Coronary artery (tissue), 2 donors: Measurements from ENCODE around the gene KRT17.
A peak's percentile ranks its signal among the peaks of the same experiment; 100 is the strongest.
"Not testable (repeated sequence)": the region's sequence is repeated elsewhere in the genome, so short reads cannot be mapped to it uniquely, and the experiment has no call there.

Experiments used
- DNase-seq: peaks from one replicate; pipeline ENCODE4 v3.0.0-alpha.2; 2017; ENCODE audit warnings: low spot score
- H3K27ac ChIP-seq, 2 donors: fragments of 200-600 bp; sonication (generic); one replicate each; pipeline ENCODE4 v1.5.1; 2016 to 2019
- H3K4me3 ChIP-seq: fragments of 200-600 bp; sonication (generic); 2 replicates; pipeline ENCODE4 v1.5.1; 2016; ENCODE audit warnings: mild to moderate bottlenecking, moderate library complexity
- CTCF ChIP-seq: fragments of 200-600 bp; sonication (generic); IDR thresholded peaks from one replicate; pipeline ENCODE4 v1.5.1; 2019; ENCODE audit warnings: antibody characterized with exemption

The KRT17 gene

GRCh38 chr17:41647940-41648410, 23.6 kb upstream of the KRT17 start:
- TF ChIP-seq CTCF = peak; percentile 85
- Histone ChIP-seq H3K4me3 (peak overlapping the region; percentile 64), H3K27ac (peak overlapping the region in 1 of 2 donors; percentile 68)
- DNase-seq = peak; percentile 90

- no peak overlapping the region for H3K27ac ChIP-seq
- TF ChIP-seq CTCF = no peak
- no peak for DNase-seq
- no peak overlapping the region for H3K4me3 ChIP-seq
Observed at GRCh38 chr17:41647038-41647813, 22.9 kb upstream of the KRT17 start.

GRCh38 chr17:41642252-41643156, 18.1 kb upstream of the KRT17 start:
- no peak for DNase-seq
- no peak overlapping the region for H3K27ac ChIP-seq

GRCh38 chr17:41640596-41640995, 16.2 kb upstream of the KRT17 start:
- not testable (repeated sequence) for H3K4me3 ChIP-seq, H3K27ac ChIP-seq, DNase-seq

More at GRCh38 chr17:41642252-41643156, 18.1 kb upstream of the KRT17 start:
- no peak overlapping the region for H3K4me3 ChIP-seq
- no peak for TF ChIP-seq CTCF

- H3K27ac ChIP-seq = no peak overlapping the region
- TF ChIP-seq CTCF = no peak
- DNase-seq = no peak
Observed at GRCh38 chr17:41639492-41640473, 15.4 kb upstream of the KRT17 start.

GRCh38 chr17:41638941-41639340, 14.6 kb upstream of the KRT17 start:
- TF ChIP-seq CTCF = no peak
- Histone ChIP-seq H3K27ac (no peak overlapping the region), H3K4me3 (no peak overlapping the region)
- DNase-seq = no peak

More at GRCh38 chr17:41639492-41640473, 15.4 kb upstream of the KRT17 start:
- no peak overlapping the region for H3K4me3 ChIP-seq
